NCI-H1105 treated with DMSO at 0.1 percent for 48 hours (cell line): ENCODE results near the gene SPOUT1.

Experiments
- DNase-seq: peaks from one replicate; lab custom pipeline; 2025; lab: John Stamatoyannopoulos, UW

The SPOUT1 gene

DNA sequence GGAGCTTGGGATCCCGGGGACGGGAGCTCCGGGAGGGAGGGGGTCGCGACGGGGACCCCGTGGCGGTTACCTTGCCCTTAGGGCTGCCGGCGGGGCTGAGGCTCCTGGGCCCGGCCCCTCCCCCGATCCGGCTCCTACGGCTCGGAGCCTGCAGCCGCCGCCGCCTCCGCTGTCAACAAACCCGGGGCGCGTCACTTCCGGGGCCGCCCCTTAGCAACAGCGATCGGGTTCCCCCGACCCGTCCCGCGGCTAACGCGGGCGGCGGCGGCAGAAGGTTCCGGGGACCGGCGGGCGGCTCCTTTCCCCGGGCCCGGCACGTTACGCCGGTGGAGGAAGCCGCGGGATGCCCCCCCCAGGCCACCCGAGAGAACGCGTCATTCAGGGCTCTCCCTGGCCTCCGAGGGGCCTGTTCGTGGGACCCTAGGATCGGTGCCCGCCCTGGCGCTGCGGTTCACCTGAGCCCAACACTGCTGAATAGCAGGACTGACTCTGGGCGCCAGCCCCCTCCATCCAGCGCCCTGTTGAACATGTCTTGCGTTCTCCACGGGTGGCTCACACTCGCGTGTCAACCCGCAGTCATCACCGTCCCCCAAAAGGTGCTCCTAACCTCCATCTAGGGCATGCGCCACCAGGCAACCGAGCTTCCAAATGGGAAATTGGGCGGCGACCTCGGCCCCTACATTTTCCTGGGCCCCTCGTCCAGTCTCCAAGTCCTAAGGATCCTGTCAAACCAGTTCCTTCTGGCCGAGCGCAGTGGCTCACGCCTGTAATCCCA, 57.7 kb downstream of the SPOUT1 start, which contains the start of gene ZER1:
Gene ZER1, minus strand, starts transcription at position 183 of the 775 bp plus-strand sequence. CDS start 16,362 bp downstream, outside the sequence.
- peak; percentile 74 for DNase-seq

GRCh38 chr9:128771094-128771721, 58.4 kb downstream of the SPOUT1 start:
- DNase-seq: no peak

- no peak for DNase-seq
These were observed 59.1 kb downstream of the SPOUT1 start for GRCh38 chr9:128770286-128771030.
